Stimulated activated CD4-positive, alpha-beta T cell treated with anti-CD3 and anti-CD28 coated beads, Interleukin-1b, Interleukin-23, amount 100 ng/mL, for 4 hours (primary cell): ENCODE data around the gene KLK7.

Source experiments
- DNase-seq, 2 donors: peaks; one replicate each; pipeline ENCODE4 v3.0.0-alpha.2; 2020; ENCODE audit warnings: low read depth in 2 of 2

The KLK7 gene

DNA sequence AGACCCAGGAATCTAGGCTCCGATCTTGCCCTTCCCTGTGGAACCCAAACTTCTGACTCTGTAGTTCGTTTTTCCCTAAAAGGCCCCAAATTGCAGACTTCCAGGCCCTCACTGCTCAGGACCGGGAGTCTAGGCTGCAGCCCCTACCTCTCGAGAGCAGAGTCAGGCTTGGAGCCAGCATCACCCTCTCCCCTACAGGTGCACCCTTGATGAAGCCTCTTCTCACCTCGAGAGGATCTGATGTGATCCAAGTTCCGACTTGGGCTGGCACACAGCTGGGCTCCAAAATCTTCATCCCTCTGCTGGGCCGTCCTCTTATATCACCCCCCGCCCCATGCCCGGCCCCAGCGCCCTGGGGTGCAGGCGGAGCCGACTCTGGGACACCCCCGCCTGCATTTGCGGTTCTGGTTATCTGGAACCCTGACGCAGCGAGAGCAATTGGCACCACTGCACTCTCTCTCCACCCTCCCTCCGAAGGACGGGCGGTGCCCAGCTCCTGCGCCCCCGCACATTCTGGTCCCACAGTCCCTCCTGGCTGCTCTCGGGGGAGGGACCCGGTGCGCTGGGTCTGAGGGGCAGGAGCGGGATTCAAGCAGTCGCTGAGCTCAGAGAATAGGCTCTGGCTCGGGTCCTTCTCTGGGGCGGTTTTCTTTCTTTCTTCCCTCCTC is at the start of gene KLK7:
TSS of gene KLK7 (minus strand) at position 293 of the 668 bp plus-strand sequence. CDS start 1,518 bp downstream, outside the sequence.
- DNase-seq = no peak

- no peak for DNase-seq
These were observed 48.1 kb upstream of the KLK7 start for GRCh38 chr19:51031880-51032225.

- DNase-seq = no peak
These were observed 47.6 kb upstream of the KLK7 start for GRCh38 chr19:51031220-51031879.

DNA sequence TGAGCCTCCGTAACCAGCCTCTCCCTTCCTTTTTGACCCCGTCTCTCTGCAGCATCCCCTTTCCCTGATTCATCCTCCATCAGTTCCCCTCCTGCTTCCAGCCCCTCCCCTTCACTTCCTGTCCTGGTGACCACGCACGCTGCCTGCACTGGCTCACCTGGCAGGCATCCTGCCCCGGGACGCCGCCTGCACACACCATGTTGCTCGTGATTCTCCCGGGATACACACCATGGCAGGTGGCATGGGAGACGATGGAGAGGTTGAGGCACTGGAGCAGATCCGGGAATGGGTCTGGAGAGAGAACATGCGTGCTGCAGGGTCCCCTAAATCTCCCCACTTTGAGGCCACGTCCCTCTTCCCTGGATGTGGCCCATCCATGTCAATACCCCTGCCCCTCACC is 46.9 kb upstream of the KLK7 start:
- no peak for DNase-seq

DNA sequence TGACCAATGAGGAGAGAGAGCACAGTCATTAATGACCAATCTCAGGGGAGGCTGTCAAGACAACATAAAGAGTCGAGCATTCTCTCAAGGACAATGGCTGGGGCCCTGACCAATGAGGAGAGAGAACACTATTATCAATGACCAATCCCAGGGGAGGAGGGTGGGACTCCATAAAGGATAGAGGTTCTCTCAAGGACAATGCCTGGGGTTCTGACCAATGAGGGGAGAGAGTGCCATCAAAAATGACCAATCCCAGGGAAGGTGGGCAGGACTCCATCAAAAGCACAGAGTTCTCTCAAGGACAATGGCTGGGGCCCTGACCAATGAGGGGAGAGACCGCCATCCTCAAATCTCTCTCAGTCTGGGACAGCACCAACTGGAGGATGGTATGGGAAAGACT is 46.0 kb upstream of the KLK7 start:
- no peak for DNase-seq

GRCh38 chr19:51027873-51028272 is 44.2 kb upstream of the KLK7 start:
- no peak for DNase-seq

DNA sequence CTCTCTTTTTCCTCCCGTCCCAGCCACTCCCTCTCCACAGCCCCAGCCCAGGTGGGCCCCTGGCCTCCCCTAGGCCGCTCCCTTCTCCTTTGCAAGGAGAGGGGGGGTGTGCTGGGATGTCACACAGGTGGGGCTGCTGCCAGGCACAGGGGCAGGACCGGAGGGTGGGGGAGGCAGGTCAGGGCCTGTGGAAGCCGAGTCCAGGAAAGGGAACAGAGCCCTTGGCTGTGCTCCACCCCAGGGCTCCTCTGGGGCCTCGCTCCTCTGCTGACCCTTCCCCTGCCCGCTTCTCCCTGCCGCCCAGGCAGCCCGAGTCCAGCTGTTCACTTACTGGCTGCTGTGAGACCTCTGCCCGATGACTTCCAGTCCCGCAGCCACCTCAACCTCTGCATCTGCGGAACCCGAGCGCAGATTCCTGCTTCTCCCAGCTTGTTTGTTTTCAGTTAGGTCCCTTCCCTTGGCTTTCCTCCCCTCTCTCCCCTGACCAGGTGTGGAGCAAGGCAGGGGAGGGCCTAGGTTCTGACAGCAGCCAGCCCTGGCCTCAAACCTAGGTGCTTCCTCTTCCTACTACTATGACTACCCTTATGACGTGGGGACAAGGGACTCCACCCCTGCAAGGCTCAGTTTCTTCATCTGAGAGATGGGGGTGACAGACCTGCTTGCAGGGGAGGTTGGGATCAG is 43.5 kb upstream of the KLK7 start:
- no peak for DNase-seq

GRCh38 chr19:51026554-51026831 is 42.8 kb upstream of the KLK7 start, which contains the start of gene KLK11:
TSS of gene KLK11 (minus strand) at chr19:51026616. CDS start at chr19:51025631, 985 bp downstream.
- DNase-seq = no peak

DNA sequence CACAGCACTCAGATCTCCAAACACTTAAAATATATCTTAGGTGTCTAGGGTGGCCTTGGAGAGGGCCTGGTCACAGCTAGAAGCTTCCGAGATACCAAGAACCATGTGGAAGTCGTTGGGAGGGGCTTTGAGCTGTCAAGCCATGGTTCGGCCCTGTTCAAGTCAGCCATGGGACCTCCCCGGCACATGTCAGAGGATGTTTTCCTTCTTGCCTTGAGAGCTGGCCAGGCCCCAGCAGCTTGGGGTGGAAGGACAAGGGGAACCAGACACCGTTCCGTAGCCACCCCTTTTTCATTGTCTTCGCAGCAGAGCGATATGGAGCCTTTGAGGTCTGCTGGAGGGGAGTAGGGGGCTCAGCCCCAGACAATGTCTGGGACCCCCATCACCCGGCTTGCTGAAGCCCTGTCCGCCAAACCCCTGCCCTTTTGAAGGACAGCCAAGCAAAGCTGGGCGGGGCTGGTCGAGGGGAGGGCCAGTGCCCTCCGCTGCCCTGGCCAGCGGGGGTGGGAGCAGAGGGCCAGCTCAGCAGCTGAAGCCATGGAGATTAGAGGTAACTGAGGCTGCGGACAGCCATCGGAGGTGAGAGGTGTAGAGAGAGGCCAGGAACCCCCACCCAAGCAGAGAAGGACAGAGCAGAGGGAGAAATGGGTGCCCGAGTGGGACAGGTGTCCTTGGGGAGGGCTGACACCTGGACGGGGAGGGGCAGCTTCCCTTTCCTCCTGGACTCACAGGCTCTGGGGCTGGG is 42.3 kb upstream of the KLK7 start:
- no peak for DNase-seq

GRCh38 chr19:51025401-51025800 is 41.7 kb upstream of the KLK7 start:
- no peak for DNase-seq

DNA sequence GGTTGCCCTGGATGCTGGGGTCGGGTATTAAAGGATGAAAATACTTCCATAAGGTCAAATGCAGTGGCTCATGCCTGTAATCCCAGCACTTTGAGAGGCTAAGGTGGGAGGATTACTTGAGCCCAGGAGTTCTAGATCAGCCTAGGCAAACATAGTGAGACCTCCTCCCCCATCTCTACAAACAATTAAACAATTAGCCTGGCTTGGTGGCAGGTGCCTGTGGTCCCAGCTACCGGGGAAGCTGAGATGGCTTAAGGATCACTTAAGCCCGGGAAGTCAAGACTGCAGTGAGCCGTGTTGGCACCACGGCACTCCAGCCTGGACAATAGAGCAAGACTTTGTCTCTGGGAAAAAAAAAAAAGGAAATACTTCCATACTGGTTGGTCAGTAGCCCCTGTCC is 41.2 kb upstream of the KLK7 start:
- DNase-seq = no peak

DNA sequence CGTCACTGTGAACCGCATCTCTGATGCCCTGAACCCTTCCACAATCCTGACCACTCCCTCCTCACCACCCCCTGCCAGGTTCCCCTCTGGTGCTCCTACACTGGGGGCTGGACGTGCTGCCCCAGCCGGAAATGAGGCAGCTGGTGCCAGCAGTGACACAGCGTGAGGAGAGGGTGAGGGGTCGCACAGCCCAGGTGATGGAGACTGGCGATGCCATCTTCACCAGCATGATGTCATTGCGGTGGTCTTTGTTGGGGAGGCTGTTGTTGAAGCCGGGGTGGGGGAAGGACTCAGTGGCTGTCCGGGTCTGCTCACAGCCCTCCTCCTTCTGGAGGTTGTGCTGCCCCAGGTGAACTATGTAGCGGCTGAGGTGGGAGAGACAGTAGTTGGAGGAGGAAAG is 40.2 kb upstream of the KLK7 start:
- no peak for DNase-seq

- no peak for DNase-seq
These were observed 38.8 kb upstream of the KLK7 start for GRCh38 chr19:51022526-51022925.

DNA sequence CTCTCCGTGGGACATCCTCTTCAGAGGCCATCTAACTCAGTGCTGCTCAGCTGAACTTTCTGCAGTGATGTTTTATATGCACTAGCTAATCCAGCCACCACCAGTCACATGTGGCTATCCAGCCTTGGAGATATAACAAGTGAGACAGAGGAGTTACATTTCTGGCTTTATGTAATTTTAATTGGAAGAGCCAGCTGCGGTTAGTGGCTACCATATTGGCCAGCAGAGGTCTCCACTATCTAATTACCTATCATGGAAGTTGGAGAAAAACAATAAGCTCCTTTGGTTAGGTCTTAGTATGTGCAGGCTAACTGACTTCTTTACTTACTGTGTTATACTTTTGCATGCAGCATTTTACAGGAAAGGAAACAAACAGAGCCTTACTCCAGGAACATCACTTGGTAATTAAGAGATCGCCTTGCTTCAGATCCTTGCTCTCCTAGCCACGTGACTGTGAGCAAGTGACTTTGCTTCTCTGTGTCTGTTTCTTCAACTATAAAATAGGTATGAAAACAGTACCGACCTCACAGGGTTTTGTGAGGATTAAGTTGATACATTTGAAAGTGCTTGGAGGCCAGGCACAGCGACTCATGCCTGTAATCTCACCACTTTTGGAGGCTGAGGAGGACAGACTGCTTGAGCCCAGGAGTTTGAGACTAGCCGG is 37.4 kb upstream of the KLK7 start:
- DNase-seq = no peak

DNA sequence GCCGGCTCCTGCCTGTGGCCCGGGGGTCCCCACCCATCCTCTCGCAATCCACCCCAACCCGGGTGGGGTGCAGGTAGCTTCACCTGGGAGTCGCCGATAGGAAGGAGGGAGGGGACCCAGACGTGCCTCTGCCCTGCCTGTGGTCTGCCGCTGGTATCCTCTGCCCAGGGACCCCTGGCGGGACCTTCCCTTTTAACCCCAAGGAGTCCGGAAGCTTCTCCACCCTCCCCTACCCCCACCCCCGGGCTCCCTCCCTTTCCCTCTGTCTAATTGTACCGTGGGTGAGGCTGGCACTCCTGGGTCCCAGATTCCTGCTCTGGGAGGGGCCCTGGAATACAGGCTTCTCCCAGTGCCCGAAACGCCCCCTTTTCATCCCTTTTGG is 35.8 kb upstream of the KLK7 start, which contains the start of gene KLK10:
TSS of gene KLK10 (minus strand) at position 166 of the 382 bp plus-strand sequence. CDS start 579 bp downstream, outside the sequence.
- no peak for DNase-seq

DNA sequence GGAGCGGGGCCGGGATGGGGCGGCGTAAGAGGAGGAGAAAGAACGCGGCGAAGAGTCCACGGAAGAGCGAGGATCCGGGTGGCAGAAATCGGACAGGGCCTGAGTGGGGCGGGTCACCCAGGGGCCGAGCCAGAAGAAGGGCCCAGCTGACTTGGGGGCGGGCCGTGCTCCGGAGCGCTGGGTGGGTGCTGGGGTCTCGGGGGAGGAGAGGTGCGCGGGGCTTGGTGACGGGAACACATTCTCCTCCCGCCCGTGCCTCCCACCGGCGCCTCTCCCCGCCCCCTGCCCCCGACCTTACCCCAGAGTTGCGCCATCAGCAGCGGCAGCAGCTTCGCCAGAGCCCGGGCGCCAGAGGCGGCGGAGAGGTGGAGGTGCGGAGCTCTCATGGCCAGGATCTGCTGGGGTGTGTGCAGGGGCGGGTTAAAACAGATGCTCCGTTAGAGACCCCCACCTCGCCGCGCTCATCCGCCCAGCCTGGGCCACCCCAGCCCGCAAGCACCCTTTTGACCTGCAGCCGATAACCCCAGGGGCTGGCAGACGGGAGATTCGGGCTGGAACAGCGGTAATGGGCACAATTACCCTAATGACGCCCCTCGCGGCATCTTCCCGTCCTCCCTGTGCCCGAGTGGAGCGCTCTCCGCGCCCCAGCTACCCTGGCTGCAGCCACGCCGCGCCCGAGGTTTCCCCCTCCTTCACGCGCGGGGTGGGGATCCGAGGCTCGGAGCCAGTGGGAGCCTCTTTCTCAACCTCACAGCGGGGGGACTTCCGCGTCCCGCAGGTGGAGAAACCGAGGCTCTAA is 35.2 kb upstream of the KLK7 start:
- DNase-seq = no peak

GRCh38 chr19:51016798-51017683 is 33.3 kb upstream of the KLK7 start:
- peak; percentile 17 to 68 for DNase-seq

DNA sequence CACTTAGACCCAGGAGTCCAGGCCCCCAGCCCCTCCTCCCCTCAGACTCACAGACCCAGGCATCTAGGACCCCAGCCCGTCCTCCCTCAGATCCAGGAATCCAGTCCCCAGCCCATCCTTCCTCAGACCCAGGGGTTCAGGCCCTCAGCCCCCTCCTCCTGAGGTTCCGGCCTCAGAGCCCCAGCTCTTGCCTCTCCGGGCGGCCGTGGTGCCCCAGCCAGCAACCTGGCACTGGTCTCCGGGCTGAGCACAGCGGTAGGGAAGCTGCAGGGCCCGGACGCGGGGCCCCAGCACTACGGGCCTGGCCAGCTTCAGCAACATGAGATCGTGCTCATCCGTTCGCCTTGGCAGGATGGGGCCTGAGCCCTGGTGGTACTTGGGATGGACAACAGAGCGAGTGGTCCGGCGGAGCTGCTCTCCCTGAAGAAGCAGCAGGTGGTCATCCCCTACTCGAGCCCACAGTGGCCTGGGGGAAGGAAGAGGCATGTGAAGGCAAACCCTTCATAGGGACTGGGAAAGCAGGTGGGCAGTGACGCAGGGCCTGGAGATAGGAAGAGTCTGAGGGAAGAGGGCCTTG is 32.1 kb upstream of the KLK7 start:
- DNase-seq = no peak

DNA sequence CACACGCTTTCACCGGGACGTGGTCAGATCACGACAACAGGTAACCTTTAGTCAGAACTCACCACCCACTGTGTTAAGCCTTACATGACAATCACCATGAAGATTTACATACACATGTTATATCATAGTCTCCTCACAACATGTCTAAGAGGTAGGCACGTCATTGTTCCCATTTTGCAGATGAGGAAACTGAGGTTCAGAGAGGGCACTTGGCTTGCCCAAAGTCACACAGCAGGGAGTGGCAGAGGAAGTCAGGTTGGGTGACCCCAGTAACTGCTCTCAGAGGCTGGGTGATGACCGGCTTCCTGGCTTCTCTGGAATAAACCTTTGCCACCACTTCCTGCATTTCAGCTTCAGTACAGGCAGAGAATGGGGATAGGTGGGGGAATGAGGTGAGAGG is 30.5 kb upstream of the KLK7 start:
- DNase-seq = no peak
